Measurements from ENCODE around the gene SOS1. TPM values are rescaled to one million over a fixed set of nuclear protein-coding genes. Genes with fewer than 3 reads are reported as not detected.
A peak's percentile ranks its signal among the peaks of the same experiment; 100 is the strongest.

SOS1 gene
- total RNA-seq, 1 experiment from 2014 or later = 28.4 TPM

DNA sequence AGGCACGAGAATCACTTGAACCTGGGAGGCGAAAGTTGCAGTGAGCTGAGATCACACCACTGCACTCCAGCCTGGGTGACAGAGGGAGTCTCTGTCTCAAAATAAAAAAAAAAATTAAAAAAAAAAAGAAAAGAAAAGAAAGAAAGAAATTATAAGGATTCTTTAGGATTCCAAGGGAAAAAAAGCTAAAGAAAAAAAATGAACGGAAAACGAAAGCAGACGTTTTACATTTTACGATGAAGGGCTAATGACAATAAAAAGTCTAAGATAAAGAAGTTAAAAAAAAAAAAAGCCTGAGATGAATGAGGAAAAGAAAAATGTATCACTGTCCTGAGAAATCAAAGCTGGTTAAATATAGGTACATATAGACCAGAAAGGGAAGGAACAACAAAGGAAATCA lies 58.5 kb downstream of the SOS1 start:
- ATAC-seq (no peak), DNase-seq (ENCODE audit: low spot score) (no peak)
- no peak overlapping the region for H3K4me3 Mint-ChIP-seq
- no peaks in the 10 kb centered on the region for H3K27me3 Mint-ChIP-seq (ENCODE audit: low read depth)
- ChIA-PET CTCF (interaction anchor here (0.6 to 2.2 kb wide), 4 partner anchors 58 to 668 kb away, joined by 3 to 38 read pairs (median 4); partner anchors contain the start of gene SOS1), POLR2A (interaction anchor here (0.6 to 0.7 kb wide), 2 partner anchors 125 to 223 kb away, joined by 3 read pairs; no protein-coding TSS in a partner anchor)
- peaks cover 27% of the 10 kb centered on the region for H3K4me1 Mint-ChIP-seq
- no peaks in the 10 kb centered on the region for H3K9me3 Mint-ChIP-seq
- H3K27ac Mint-ChIP-seq = peak overlapping the region; percentile 36; the same call in 1 of the 2 replicates
- H3K36me3 Mint-ChIP-seq = 0 out of 2 replicates have a peak, but pooled peaks cover 2% of the 10 kb centered on the region
- TF ChIP-seq TP53 (CRISPR knock-in tag; IDR thresholded peaks at IDR 0.05) = no peak
- TF ChIP-seq MYBL2 (CRISPR knock-in tag; IDR thresholded peaks at IDR 0.05) = no peak
- TF ChIP-seq ETV6 (CRISPR knock-in tag; IDR thresholded peaks at IDR 0.05) = no peak
- TF ChIP-seq RELA (CRISPR knock-in tag; IDR thresholded peaks at IDR 0.05; ENCODE audit: borderline replicate concordance) = no peak
- TF ChIP-seq ZNF219 (CRISPR knock-in tag; IDR thresholded peaks at IDR 0.05; ENCODE audit: borderline replicate concordance) = no peak
- TF ChIP-seq, protein P1, sequence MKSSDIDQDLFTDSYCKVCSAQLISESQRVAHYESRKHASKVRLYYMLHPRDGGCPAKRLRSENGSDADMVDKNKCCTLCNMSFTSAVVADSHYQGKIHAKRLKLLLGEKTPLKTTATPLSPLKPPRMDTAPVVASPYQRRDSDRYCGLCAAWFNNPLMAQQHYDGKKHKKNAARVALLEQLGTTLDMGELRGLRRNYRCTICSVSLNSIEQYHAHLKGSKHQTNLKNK (CRISPR knock-in tag; IDR thresholded peaks at IDR 0.05) = no peak
- TF ChIP-seq TEAD4 (CRISPR knock-in tag; IDR thresholded peaks at IDR 0.05) = no peak
- TF ChIP-seq, protein P2, sequence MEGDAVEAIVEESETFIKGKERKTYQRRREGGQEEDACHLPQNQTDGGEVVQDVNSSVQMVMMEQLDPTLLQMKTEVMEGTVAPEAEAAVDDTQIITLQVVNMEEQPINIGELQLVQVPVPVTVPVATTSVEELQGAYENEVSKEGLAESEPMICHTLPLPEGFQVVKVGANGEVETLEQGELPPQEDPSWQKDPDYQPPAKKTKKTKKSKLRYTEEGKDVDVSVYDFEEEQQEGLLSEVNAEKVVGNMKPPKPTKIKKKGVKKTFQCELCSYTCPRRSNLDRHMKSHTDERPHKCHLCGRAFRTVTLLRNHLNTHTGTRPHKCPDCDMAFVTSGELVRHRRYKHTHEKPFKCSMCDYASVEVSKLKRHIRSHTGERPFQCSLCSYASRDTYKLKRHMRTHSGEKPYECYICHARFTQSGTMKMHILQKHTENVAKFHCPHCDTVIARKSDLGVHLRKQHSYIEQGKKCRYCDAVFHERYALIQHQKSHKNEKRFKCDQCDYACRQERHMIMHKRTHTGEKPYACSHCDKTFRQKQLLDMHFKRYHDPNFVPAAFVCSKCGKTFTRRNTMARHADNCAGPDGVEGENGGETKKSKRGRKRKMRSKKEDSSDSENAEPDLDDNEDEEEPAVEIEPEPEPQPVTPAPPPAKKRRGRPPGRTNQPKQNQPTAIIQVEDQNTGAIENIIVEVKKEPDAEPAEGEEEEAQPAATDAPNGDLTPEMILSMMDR (IDR thresholded peaks at IDR 0.05) = no peak
- TF ChIP-seq, protein P3, sequence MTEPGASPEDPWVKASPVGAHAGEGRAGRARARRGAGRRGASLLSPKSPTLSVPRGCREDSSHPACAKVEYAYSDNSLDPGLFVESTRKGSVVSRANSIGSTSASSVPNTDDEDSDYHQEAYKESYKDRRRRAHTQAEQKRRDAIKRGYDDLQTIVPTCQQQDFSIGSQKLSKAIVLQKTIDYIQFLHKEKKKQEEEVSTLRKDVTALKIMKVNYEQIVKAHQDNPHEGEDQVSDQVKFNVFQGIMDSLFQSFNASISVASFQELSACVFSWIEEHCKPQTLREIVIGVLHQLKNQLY (CRISPR knock-in tag; IDR thresholded peaks at IDR 0.05) = no peak
- TF ChIP-seq EMX1 (CRISPR knock-in tag; IDR thresholded peaks at IDR 0.05) = no peak
- no peak for TF ChIP-seq ZNF317 (CRISPR knock-in tag; IDR thresholded peaks at IDR 0.05; ENCODE audit: borderline replicate concordance, low read depth)
- TF ChIP-seq KAT7 (CRISPR knock-in tag; IDR thresholded peaks at IDR 0.05; ENCODE audit: borderline replicate concordance) = no peak
- TF ChIP-seq, protein P4, sequence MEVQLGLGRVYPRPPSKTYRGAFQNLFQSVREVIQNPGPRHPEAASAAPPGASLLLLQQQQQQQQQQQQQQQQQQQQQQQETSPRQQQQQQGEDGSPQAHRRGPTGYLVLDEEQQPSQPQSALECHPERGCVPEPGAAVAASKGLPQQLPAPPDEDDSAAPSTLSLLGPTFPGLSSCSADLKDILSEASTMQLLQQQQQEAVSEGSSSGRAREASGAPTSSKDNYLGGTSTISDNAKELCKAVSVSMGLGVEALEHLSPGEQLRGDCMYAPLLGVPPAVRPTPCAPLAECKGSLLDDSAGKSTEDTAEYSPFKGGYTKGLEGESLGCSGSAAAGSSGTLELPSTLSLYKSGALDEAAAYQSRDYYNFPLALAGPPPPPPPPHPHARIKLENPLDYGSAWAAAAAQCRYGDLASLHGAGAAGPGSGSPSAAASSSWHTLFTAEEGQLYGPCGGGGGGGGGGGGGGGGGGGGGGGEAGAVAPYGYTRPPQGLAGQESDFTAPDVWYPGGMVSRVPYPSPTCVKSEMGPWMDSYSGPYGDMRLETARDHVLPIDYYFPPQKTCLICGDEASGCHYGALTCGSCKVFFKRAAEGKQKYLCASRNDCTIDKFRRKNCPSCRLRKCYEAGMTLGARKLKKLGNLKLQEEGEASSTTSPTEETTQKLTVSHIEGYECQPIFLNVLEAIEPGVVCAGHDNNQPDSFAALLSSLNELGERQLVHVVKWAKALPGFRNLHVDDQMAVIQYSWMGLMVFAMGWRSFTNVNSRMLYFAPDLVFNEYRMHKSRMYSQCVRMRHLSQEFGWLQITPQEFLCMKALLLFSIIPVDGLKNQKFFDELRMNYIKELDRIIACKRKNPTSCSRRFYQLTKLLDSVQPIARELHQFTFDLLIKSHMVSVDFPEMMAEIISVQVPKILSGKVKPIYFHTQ (CRISPR knock-in tag; IDR thresholded peaks at IDR 0.05) = no peak
- TF ChIP-seq, protein P5, sequence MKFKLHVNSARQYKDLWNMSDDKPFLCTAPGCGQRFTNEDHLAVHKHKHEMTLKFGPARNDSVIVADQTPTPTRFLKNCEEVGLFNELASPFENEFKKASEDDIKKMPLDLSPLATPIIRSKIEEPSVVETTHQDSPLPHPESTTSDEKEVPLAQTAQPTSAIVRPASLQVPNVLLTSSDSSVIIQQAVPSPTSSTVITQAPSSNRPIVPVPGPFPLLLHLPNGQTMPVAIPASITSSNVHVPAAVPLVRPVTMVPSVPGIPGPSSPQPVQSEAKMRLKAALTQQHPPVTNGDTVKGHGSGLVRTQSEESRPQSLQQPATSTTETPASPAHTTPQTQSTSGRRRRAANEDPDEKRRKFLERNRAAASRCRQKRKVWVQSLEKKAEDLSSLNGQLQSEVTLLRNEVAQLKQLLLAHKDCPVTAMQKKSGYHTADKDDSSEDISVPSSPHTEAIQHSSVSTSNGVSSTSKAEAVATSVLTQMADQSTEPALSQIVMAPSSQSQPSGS (CRISPR knock-in tag; IDR thresholded peaks at IDR 0.05; ENCODE audit: borderline replicate concordance, low read depth) = no peak
- no peak for TF ChIP-seq SMAD3 (CRISPR knock-in tag; IDR thresholded peaks at IDR 0.05; ENCODE audit: borderline replicate concordance)
- no peak for TF ChIP-seq OVOL2 (CRISPR knock-in tag; IDR thresholded peaks at IDR 0.05; ENCODE audit: borderline replicate concordance)

DNA sequence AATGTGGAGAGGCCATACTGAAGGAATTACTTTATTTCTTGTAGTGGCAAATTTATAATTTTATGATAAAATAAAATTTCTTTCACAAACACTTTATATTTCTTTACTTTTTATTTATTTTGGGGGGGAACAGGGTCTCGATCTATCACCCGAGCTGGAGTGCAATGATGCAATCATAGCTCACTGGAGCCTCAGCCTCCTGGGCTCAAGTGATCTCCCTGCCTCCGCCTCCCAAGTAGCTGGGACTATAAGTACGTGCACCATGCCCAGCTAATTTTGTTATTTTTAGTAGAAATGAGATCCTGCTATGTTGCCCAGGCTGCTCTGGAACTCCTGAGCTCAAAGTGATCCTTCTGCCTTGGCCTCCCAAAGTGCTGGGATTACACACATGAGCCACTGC lies 59.6 kb downstream of the SOS1 start:
- ChIA-PET POLR2A (no interaction called here), CTCF (interaction anchor here (0.7 to 2.2 kb wide), 3 partner anchors 41 to 168 kb away, joined by 4 to 38 read pairs (median 4); partner anchors contain the start of gene SOS1)
- 0 out of 2 replicates have a peak, but pooled peaks cover 2% of the 10 kb centered on the region for H3K36me3 Mint-ChIP-seq
- H3K27ac Mint-ChIP-seq = peak overlapping the region; percentile 41
- H3K4me1 Mint-ChIP-seq = peaks cover 27% of the 10 kb centered on the region
- ATAC-seq (no peak), DNase-seq (ENCODE audit: low spot score) (no peak)
- no peaks in the 10 kb centered on the region for H3K27me3 Mint-ChIP-seq (ENCODE audit: low read depth)
- H3K9me3 Mint-ChIP-seq = no peaks in the 10 kb centered on the region
- no peak overlapping the region for H3K4me3 Mint-ChIP-seq
- TF ChIP-seq ZBTB21 (CRISPR knock-in tag; IDR thresholded peaks at IDR 0.05; ENCODE audit: borderline replicate concordance) (no peak), ZNF138 (CRISPR knock-in tag; conservative IDR thresholded peaks at IDR 0.05) (no peak), RELA (CRISPR knock-in tag; IDR thresholded peaks at IDR 0.05; ENCODE audit: borderline replicate concordance) (no peak), ZNF121 (CRISPR knock-in tag; IDR thresholded peaks at IDR 0.05) (no peak), CBFB (CRISPR knock-in tag; IDR thresholded peaks at IDR 0.05; ENCODE audit: low read depth) (no peak), GTF2I (CRISPR knock-in tag; conservative IDR thresholded peaks at IDR 0.05) (no peak), ATF1 (CRISPR knock-in tag; IDR thresholded peaks at IDR 0.05) (no peak), MAX (CRISPR knock-in tag; IDR thresholded peaks at IDR 0.05) (no peak), E2F1 (CRISPR knock-in tag; IDR thresholded peaks at IDR 0.05) (no peak), ESRRA (CRISPR knock-in tag; IDR thresholded peaks at IDR 0.05; ENCODE audit: borderline replicate concordance) (no peak)

All from WTC11 (cell line).